HG02943 (cell line): ENCODE measurements around the gene CRTC3.
"Not testable (repeated sequence)": the region's sequence is repeated elsewhere in the genome, so short reads cannot be mapped to it uniquely, and the experiment has no call there.

Source experiments
- ATAC-seq: cut with Tn5 transposase; IDR thresholded peaks from one replicate; pipeline ENCODE4 v1.9.1; 2021; ENCODE audit warnings: mild to moderate bottlenecking, low read depth, moderate library complexity; ENCODE audit not compliant: unreplicated experiment

The CRTC3 gene

DNA sequence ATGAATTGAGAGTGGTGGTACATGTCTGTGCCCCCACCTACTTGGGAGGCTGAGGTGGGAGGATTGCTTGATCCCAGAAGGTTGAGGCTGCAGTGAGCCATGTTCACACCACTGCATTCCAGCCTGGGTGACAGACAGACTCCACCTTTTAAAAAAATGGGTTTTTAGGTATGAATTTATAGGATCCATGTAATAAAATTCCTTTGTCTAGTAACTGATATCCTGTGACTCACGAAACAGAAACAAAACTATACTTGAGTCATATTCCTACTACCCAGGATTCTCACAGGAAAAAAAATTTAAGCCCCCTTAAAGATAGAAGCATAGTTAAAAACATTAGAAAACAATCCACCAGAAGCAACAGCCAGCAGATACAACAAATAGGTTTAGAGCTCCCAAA is 10.0 kb upstream of the CRTC3 start:
- ATAC-seq = no peak

DNA sequence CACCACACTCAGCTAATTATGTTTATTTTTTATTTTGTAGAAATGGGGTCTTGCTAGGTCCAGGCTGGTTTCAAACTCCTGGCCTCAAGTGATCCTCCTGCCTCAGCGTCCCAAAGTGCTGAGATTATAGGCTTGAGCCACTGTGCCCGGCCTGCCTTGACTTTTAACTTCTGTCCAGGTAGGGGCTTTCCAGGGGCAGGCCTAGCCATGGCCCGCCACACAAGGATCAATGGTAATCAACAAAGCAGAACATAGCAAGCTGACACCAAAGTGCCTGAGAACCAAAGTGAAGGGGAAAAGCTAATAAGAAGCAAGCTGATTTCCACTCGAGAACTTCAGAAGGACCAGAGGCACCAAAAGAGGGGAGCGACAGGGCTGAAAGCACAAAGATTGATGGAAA is 9.4 kb upstream of the CRTC3 start:
- no peak for ATAC-seq

DNA sequence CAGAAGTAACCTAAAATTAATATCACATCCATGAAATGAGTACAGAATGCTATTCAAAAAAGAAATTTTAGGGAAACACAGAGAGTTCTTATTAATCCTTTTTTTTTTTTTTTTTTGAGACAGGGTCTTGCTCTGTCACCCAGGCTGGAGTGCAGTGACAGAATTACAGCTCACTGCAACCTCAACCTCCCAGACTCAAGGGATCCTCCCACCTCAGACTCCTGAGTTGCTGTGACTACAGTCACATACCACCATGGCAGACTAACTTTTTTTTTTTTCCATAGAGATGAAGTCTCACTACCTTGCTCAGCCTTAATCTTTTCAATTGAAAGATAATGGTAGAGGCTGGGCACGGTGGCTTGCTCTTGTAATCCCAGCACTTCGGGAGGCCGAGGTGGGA is 6.3 kb upstream of the CRTC3 start:
- ATAC-seq = no peak

DNA sequence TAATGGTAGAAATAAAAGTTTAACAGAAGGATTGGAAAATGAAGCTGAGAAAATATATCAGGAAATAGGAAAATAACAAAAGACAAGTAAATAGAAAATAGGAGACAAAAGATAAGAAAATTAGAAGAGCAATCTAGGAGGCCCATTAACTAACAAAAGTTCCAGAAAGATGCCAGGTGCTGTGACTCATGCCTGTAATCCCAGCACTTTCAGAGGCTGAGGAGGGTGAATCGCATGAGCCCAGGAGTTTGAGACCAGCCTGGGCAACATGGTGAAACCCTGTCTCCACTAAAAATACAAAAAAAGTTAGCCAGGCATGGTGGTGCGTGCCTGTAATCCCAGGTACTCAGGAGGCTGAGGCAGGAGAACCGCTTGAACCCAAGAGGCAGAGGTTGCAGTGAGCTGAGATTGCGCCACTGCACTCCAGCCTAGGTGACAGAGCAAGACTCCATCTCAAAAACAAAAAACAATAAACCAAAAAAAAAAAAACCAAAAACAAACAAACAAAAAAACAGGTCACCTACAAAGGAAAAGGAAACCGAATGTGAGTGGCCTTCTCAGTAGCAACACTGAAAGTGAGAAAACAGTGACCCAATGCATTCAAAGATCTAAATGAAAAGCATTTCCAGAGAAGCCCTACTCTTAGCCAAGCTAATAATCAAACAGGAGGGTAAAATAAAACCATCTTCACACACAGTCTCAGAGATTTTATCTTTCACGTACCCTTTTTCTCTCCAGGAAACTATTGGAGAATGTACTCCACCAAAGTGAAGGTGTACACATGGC is 5.5 kb upstream of the CRTC3 start:
- not testable (repeated sequence) for ATAC-seq

DNA sequence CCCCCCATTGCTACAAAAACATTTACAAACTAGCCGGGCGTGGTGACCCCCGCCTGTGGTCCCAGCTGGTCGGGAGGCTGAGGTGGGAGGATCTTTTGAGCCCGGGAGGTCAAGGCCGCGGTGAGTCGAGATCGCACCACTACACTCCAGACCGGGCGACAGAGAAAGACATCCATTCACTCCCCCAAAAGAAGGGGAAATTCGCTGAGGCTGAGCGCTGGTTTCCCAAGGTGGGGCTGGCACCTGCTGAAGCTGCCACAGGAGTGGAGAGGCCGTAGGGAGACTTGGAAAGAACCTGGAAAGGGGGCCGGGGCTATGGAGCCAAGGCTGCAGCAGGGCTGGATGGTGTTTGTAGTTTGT is 732 bp upstream of the CRTC3 start:
- no peak for ATAC-seq

DNA sequence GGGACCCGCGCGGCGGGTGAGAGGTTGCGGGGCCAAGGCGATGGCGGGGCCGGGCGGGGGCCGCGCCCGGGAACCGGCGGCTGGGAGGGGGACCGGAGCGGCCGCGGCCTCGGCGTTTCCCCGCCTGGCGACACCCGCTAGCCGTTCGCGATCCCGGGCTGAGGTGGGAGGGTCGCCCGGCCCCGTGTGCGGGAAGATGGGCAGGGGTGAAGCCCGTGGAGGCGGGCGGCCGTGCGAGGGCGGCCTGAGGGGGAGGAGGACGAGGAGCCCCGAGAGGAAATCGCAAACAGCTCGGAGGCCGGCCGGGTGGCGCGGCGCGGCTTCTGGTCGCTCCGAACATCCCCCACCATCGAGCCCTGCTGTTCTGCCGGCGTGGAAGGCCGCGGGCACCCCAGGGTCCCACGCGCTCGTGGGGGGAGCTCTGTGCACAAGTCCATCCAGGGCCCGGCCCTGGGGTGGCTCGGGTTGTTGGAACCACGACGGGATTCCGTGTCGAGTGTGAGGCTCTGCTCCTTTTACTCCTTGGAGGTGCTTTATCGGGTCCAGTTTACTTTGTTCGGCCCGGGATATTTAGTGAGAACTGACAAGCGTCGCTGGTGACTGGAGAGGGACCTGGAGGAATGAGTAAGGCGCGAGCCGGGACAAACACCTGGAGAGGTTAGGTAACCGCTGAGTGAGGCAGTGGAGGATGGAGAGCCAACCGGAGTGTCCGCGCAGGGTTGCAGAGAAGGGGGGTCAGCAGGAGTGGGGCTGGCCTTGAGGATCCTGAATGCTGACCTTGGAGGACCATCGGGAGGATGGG is 728 bp downstream of the CRTC3 start:
- ATAC-seq = peak; percentile 39

DNA sequence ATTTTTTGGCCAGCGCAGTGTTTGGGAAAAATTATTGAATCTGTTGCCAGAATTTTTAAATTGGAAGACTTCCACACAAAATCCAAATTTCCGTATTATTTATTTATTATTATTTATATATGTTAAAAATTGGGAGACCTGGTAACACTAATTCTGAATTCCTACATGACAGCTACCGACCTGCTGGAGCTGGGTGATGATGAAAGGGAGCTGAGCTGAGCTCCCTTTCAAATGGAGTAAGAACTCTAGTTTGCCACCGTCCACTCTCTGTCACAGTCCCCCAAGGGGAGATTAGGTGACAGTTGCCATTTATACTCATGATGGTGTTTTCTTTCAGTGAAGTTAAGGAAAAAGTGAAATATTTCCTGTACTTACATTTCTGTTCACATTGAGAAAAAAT is 1.4 kb downstream of the CRTC3 start:
- no peak for ATAC-seq

DNA sequence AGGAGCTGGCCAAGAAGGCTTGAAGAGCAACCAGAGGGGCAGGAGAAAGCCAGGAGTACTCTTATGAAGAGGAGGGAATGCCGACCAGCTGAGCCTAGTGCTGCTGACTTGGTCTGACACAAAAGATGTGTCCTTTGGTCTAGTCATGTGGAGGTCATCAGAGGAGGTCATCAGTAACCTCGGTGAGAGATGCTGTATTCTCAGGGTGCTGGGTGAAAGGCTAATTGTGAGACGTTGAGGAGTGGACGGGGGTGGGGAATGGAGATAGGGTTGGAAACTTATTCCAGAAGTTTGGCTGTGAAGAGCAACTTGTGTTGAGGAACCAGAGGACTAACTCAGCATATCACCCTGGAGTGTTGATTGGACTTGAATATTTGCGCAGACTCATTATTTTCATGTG is 5.5 kb downstream of the CRTC3 start:
- no peak for ATAC-seq

DNA sequence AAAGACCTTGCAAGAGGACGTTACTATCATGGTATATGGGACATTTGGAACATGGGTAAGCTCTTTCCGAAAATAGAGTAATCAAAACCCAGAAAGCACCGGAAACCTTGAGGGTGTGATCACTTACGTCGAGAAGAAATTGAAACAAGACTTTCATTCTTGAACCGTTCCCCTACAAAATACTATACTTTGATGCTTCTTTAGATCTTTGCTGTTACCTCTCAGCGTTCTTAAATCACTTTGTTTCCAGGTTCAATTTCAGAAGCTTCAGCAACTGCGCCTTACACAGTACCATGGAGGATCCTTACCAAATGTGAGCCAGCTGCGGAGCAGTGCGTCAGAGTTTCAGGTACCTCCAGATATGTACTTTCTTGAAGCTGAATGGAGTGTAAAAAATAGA is 10.1 kb downstream of the CRTC3 start:
- ATAC-seq = no peak

DNA sequence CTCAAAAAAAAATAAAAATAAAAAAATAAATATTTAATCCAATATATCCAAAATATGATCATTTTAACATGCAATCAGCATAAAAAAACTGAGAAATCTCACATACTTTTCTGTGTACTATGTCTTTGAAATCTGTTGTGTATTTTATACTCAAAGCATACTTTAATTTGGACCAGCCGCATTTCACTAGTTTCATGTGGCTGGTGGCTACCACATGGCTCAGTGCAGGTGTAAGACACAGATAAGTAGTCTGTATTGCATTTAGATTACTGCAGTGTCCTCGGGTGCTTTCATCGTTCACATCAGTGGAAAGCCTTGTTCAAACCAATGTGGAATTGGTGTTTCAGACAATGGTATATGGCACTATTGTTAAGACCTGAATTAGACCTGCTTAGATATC is 11.0 kb downstream of the CRTC3 start:
- no peak for ATAC-seq

DNA sequence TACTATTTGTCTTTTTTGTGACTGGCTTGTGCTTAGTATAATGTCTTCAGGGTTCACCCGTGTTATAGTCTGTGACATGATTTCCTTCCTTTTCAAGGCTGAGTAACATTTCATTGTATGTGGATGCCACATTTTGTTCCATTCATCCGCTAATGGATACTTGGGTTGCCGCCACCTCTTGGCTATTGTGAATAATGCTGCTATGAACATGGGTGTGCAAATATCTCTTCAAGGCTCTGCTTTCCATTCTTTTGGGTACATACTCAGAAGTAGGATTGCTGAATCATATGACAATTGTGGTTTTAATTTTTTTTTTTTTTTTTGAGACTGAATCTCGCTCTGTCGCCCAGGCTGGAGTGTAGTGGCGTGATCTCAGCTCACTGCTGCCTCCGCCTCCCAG is 15.4 kb downstream of the CRTC3 start:
- no peak for ATAC-seq

DNA sequence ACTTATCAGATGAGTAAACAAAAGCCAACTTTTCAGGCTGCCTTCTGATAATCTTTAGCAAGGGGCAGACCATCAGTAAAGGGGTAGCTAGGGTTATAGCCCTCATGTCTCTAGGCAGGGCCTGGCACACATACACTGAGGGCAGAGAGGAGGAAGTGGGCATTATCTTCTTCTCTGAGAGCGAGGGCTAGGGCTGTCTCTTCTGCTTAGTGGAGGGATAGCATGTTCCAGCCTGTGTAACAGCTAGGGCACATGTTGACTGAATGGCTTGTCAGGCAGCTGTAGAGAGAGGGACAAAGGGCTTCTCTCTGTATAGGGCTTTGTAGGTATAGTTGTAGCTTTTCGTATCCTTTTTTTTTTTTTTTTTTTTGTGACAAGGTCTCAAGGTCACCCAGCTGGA is 17.8 kb downstream of the CRTC3 start:
- no peak for ATAC-seq

DNA sequence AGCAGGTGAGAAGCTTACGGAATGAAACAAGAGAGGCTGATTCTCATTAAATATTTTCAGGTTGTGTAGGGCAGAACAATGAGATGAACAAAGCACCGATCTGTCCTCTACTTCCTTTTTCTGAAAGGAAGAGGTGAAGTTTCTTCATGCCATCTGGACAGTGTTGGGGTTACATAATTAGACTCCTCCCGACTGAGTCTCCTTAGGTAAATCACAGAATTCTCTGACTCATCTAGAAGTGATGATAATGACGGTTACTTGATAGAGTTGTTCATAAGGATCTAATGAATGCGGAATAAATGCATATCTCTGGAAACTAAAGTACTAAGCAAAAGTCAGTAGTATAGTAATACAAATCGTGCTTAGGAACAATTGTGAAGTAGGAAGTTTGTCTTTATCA is 21.2 kb downstream of the CRTC3 start:
- no peak for ATAC-seq

DNA sequence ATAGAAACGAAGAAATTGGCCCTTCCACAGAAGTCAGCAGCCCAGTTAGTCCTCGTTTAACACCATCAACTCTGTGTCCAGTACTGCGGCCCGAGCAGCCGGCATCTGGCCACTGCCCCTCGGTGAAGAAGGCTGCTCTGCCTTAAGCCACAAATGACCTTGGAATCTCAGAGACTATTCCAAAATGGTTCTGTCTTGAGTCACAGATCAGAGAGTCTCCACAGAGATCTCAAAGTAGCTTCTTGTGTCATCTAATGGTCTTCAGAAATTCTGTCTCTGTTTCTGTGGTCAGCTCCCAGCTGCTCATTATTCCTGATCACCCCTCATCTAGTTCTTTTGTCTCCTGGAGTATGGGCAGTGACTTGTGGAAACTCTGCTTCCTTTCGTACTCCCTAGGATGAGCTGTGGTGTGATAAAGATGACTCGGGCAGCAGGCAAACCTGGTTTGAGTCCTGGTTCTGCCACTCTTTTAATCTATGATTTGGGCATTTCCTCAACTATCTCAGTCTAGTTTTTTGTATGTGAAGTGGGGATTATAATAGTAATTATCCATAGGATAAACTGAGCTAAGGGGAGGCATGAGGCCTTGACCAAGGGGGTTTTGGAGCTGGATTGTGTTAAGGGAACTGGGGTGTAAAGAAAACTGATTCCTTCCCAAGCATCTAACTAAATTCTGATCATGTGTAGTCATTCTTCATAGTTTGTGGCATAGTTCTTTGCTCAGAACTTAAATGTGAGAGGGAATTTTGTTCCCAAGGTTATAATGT is 22.6 kb downstream of the CRTC3 start:
- ATAC-seq = no peak

DNA sequence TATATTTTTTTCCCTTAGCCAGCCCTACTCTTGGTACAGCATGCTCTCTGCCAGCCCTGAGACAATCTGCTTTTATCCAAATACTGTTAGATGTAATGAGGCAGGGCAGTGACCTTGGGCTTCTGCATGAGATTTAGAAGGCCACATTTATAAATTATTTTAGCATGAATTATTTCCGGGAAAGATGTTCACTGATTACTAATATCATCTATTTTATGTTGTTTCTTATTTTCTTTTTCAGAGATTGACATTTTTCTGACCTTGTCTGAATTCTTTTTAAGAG is 23.1 kb downstream of the CRTC3 start:
- ATAC-seq = no peak

DNA sequence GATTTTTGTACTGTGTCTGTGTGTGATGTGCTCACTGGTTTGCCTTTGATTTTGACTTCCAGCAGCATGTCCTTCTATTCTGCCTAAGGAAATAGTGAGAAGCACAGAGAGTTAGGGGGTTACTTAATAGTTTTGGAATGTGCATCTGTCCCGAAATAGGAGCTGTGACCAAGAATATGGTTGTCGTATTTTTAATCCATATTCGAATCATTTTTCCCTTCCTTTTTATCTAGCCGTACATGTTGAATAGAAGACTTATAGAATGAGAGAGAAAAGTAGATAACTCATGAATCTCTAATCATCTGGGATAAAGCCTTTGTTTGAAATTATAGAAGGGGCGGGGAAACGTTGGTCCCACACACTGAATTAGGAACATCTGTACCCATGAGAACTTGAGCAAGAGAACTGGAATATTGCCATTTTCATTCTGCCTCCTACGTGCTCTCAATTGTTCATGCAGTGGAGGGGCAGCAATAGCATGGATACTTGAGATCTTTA is 23.6 kb downstream of the CRTC3 start:
- no peak for ATAC-seq

DNA sequence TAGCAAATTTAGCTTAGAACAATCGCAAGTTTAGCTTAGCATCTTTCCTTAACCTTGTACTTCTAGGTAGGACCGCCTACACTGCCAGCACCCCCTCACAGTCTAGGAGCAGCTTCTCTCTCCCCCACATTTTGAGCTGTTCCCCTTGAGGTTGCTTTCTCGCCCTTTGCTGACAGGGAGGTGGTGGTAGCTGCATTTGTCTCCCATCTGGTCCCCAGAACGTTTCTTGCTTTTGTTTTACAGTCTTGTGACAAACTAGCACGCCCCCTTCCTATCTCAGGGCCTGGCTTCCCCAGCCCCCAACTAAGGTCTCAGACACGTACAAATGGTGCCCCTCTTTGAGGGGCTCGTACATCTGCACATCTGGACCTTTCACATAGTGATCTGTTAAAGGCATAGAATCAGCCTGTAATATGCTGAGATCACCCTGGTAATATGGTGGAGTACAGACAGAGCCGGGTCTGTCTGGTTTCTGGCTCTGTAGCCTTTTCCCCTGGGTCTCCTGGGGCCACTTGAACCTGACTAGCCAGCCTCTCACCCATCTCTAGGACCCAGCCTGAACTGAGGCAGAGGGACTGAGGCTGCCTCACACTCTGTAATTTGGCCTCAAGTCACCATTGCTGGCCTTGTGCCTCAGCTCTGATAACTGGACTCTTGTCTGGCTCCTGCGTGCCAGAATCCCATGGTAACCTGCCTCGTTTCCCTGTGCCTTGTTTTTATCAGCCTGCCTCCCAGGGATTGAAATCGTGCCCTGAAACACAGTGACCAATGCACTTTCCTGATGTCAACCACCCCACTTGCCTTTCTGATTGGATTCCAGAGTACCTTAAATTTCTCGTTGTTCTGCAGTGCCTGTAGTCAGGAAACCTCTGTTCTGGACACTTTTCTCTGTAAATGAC is 27.7 kb downstream of the CRTC3 start:
- no peak for ATAC-seq

DNA sequence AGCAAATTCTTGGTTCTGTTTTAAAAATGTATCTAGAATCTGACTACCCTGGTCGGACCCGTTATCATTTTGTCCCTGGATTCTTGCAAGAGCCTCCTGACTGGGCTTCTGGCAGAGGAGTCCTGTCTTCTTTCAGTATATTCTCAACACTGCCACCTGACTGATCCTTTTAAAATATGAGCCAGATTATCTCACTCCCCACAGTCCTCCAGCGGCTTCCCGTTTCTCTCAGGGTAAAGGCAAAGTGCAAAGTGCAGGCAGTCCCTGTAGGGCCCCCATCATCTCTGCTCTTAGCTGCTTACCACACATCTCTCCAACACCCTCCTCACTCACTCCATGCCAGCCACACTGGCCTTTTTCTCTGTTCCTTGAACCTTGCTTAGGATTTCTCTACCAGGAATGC is 28.4 kb downstream of the CRTC3 start:
- no peak for ATAC-seq

DNA sequence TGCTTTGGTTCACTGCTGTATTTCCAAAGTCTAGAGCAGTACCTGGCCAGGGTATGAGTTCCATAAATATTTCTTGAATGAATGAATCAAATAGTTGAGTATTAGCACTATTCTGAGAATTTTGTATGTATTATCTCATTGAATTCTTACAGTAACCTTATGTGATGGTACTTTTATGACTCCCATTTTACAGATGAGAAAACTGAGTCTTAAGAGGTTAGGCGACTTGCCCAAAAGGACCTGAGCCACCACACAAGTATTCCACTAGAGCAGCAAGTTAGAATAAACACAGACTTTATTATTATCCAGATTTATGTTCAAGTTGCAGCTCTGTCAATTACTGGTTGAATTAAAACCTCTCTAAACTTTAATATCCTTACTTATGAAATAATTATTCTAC is 29.4 kb downstream of the CRTC3 start:
- no peak for ATAC-seq

DNA sequence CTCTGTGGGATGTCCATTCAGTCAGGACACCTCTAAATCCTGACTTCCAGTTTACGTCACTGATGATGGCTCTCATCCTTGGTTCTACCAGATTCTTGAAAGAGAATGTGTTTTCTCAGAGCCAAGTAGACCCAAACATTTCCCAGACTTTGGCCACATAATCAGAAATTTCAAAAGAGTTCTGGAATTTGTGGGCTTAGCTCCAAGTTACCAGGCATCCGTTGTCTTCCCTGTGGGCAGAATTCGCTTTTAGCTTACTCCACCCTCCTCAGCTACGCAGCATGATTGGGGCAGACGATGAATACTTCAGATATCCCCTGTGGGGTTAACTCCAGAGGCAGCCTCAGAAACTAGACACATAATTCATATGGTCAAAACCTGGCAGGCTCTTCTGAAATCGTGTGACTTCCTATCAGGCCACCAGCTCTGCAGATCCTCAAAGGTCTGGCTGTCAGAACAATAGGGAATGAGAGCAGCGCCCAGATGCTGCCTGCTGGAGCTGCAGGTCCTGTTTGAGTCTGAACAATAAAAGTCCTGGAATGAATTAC is 30.6 kb downstream of the CRTC3 start:
- no peak for ATAC-seq
